Measurements from ENCODE around the gene TNRC6C.

Gene TNRC6C

DNA sequence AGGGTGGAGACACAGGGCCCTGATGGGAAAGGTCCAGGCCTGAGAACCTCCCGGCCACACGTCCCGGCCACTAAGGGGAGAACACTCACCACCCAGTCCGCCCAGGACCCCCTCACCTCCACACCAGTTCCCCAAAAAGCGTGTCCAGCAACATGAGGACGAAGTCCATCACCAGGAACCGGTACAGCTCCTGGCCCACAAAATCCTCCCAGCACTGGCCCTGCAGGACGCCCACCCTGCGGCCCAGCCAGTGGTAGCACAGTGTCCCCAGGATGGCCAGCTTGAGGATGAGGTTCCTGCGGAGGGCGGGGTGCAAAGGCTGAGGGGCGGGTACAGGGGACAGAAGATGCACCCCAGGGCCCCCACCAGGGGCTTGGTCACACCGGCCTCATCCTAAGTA, 162.0 kb downstream of the TNRC6C start:
- Histone ChIP-seq H3K79me2 (ENCODE audit: insufficient read depth, low read length) (no peaks in the 10 kb centered on the region), H3K27me3 (ENCODE audit: insufficient read depth, low read length, poor library complexity) (no peaks in the 10 kb centered on the region), H3K36me3 (ENCODE audit: insufficient read depth, low read length) (peaks cover 17% of the 10 kb centered on the region), H2AFZ (ENCODE audit: low read depth, low read length) (no peak overlapping the region), H4K20me1 (ENCODE audit: insufficient read depth, low read length) (no peaks in the 10 kb centered on the region), H3K4me2 (ENCODE audit: insufficient read depth, low read length) (no peak overlapping the region; the same call in 1 of the 2 replicates), H3K27ac (ENCODE audit: low read length) (peak overlapping the region; percentile 76), H3K9ac (ENCODE audit: low read depth, low read length) (no peak overlapping the region), H3K4me1 (ENCODE audit: insufficient read depth, low read length) (peaks cover 30% of the 10 kb centered on the region), H3K9me3 (ENCODE audit: insufficient read depth, low read length, severe bottlenecking) (no peaks in the 10 kb centered on the region), H3K4me3 (ENCODE audit: low read depth in 1 of 2, low read length in 2 of 2) (no peak overlapping the region)
- DNase-seq = no peak
- no peak for ATAC-seq (ENCODE audit: insufficient read depth, low read depth)
- TF ChIP-seq, protein P1, sequence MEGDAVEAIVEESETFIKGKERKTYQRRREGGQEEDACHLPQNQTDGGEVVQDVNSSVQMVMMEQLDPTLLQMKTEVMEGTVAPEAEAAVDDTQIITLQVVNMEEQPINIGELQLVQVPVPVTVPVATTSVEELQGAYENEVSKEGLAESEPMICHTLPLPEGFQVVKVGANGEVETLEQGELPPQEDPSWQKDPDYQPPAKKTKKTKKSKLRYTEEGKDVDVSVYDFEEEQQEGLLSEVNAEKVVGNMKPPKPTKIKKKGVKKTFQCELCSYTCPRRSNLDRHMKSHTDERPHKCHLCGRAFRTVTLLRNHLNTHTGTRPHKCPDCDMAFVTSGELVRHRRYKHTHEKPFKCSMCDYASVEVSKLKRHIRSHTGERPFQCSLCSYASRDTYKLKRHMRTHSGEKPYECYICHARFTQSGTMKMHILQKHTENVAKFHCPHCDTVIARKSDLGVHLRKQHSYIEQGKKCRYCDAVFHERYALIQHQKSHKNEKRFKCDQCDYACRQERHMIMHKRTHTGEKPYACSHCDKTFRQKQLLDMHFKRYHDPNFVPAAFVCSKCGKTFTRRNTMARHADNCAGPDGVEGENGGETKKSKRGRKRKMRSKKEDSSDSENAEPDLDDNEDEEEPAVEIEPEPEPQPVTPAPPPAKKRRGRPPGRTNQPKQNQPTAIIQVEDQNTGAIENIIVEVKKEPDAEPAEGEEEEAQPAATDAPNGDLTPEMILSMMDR (IDR thresholded peaks at IDR 0.05; ENCODE audit: borderline replicate concordance, extremely low read depth, low read length, poor library complexity, severe bottlenecking) = no peak
- TF ChIP-seq EZH2 (IDR thresholded peaks at IDR 0.05; ENCODE audit: borderline replicate concordance, low read depth, low read length, severe bottlenecking) = no peak

DNA sequence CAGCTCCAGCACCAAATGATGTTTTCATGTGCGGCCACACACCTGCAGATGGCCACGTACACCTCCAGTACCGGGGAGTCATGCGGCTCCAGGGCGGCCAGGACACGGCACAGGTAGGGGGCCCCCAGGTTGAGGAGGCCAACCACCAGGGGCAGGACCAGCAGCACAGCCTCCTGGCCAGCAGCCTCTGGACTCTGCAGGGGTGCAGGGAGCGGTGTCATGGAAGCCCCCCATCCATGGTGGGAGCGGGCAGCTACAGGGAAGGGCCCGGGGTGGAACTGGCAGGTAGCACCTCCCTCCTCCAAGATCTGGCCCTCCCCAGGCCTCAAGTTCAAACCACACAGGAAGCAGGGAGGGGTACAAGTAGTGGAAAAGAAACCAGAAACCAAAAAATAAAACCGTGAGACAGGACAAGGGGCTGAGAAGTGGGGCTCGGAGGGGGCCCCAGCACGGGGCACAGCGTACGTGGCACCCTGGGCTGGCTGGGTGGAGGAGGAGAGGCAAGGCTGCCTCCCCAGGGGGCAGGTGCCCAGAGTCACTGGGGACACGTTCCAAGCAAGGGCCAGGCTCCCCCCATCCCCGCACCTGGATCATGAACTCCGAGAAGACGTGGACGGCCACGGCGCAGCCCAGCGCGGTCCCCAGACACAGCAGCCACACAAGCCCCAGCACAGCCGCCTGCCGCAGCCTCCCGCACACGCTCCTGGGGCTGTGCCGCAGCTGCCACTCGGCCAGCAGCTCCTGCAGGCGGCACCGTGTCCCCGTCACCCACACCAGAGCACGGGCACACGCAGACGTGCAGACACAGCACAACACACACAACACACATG, 162.7 kb downstream of the TNRC6C start:
- TF ChIP-seq EZH2 (IDR thresholded peaks at IDR 0.05; ENCODE audit: borderline replicate concordance, low read depth, low read length, severe bottlenecking) = no peak
- TF ChIP-seq, protein P1 (IDR thresholded peaks at IDR 0.05; ENCODE audit: borderline replicate concordance, extremely low read depth, low read length, poor library complexity, severe bottlenecking) = no peak
- H3K27me3 ChIP-seq (ENCODE audit: insufficient read depth, low read length, poor library complexity) = no peaks in the 10 kb centered on the region
- H3K27ac ChIP-seq (ENCODE audit: low read length) = peak overlapping the region; percentile 76
- H3K79me2 ChIP-seq (ENCODE audit: insufficient read depth, low read length) = no peaks in the 10 kb centered on the region
- H2AFZ ChIP-seq (ENCODE audit: low read depth, low read length) = no peak overlapping the region
- peaks cover 17% of the 10 kb centered on the region for H3K36me3 ChIP-seq (ENCODE audit: insufficient read depth, low read length)
- H3K4me1 ChIP-seq (ENCODE audit: insufficient read depth, low read length) = peaks cover 32% of the 10 kb centered on the region
- peak overlapping the region; percentile 45 for H3K4me2 ChIP-seq (ENCODE audit: insufficient read depth, low read length)
- no peaks in the 10 kb centered on the region for H4K20me1 ChIP-seq (ENCODE audit: insufficient read depth, low read length)
- peak; percentile 77 for DNase-seq
- peak overlapping the region; percentile 39 for H3K9ac ChIP-seq (ENCODE audit: low read depth, low read length)
- peak; percentile 81 for ATAC-seq (ENCODE audit: insufficient read depth, low read depth)
- peak overlapping the region in 1 of 2 experiments; percentile 25; a peak in 2 of 4 replicates for H3K4me3 ChIP-seq (ENCODE audit: low read depth in 1 of 2, low read length in 2 of 2)
- H3K9me3 ChIP-seq (ENCODE audit: insufficient read depth, low read length, severe bottlenecking) = no peaks in the 10 kb centered on the region

DNA sequence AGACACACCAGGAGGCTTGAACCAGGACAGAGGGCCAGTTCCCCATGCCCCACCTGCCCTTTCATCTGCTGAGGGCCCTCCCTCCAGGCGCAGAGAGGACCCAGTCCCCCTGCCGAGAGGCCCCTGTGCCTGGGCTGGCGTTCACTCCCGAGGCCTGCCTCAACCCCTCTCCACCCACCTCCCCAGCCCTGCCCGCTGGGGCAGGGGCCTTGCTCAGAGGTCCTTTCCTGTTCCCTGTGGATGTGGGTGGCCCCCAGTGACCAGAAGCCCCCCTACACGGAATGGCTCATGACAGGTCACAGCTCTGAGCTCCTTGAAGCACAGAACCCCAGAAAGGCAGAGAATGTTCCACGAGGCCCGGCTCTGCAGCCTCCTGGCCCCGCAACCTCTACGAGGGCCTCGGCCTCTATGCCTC, 163.3 kb downstream of the TNRC6C start:
- DNase-seq (no peak), ATAC-seq (ENCODE audit: insufficient read depth, low read depth) (no peak; the same call in 2 of the 3 replicates)
- no peak overlapping the region for H2AFZ ChIP-seq (ENCODE audit: low read depth, low read length)
- H3K9ac ChIP-seq (ENCODE audit: low read depth, low read length) = peak overlapping the region; percentile 39
- no peaks in the 10 kb centered on the region for H3K27me3 ChIP-seq (ENCODE audit: insufficient read depth, low read length, poor library complexity)
- TF ChIP-seq, protein P1 (IDR thresholded peaks at IDR 0.05; ENCODE audit: borderline replicate concordance, extremely low read depth, low read length, poor library complexity, severe bottlenecking) = no peak
- TF ChIP-seq EZH2 (IDR thresholded peaks at IDR 0.05; ENCODE audit: borderline replicate concordance, low read depth, low read length, severe bottlenecking) = no peak
- no peaks in the 10 kb centered on the region for H3K9me3 ChIP-seq (ENCODE audit: insufficient read depth, low read length, severe bottlenecking)
- H3K27ac ChIP-seq (ENCODE audit: low read length) = peak overlapping the region; percentile 76
- H3K4me2 ChIP-seq (ENCODE audit: insufficient read depth, low read length) = peak overlapping the region; percentile 45
- peaks cover 17% of the 10 kb centered on the region for H3K36me3 ChIP-seq (ENCODE audit: insufficient read depth, low read length)
- H4K20me1 ChIP-seq (ENCODE audit: insufficient read depth, low read length) = no peaks in the 10 kb centered on the region
- no peaks in the 10 kb centered on the region for H3K79me2 ChIP-seq (ENCODE audit: insufficient read depth, low read length)
- H3K4me1 ChIP-seq (ENCODE audit: insufficient read depth, low read length) = peaks cover 39% of the 10 kb centered on the region
- peak overlapping the region in 1 of 2 experiments; percentile 25; a peak in 2 of 4 replicates for H3K4me3 ChIP-seq (ENCODE audit: low read depth in 1 of 2, low read length in 2 of 2)
